Measurements from ENCODE around the gene MTERF4.

DNA sequence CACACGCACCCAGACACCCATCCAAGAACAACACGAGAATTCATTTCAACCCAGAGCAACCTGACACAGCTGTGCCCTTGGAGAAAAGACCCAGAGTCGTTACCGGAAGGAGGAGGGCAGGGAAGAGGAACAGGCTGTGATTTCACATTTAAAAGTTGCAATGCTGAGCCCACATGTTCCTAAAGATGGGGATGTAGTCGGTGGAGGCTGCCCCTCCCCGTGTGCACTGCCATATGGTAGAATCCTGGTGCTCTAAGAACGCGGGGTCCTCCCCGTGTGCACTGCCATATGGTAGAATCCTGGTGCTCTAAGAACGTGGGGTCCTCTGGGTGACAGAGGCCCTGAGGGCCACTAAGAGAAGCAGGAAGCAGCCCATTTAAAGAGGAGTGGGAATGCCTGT is 10.9 kb downstream of the MTERF4 start:
- TF ChIP-seq EZH2phosphoT487 (IDR thresholded peaks at IDR 0.05; ENCODE audit: borderline replicate concordance, low read length): no peak
- TF ChIP-seq, protein P1, sequence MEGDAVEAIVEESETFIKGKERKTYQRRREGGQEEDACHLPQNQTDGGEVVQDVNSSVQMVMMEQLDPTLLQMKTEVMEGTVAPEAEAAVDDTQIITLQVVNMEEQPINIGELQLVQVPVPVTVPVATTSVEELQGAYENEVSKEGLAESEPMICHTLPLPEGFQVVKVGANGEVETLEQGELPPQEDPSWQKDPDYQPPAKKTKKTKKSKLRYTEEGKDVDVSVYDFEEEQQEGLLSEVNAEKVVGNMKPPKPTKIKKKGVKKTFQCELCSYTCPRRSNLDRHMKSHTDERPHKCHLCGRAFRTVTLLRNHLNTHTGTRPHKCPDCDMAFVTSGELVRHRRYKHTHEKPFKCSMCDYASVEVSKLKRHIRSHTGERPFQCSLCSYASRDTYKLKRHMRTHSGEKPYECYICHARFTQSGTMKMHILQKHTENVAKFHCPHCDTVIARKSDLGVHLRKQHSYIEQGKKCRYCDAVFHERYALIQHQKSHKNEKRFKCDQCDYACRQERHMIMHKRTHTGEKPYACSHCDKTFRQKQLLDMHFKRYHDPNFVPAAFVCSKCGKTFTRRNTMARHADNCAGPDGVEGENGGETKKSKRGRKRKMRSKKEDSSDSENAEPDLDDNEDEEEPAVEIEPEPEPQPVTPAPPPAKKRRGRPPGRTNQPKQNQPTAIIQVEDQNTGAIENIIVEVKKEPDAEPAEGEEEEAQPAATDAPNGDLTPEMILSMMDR (conservative IDR thresholded peaks at IDR 0.05; ENCODE audit: low read depth, low read length): no peak

Data from PC-3 (cell line).